T-helper 2 cell treated with Interferon-gamma antibody and Interleukin-4, amounts not matched to agents 5 μg/mL and 100 μg/mL, for 36 hours (primary cell): ENCODE results near the gene COL5A3.

Source experiments
- DNase-seq: peaks from one replicate; pipeline ENCODE4 v3.0.0; 2021; ENCODE audit warnings: low spot score
- H3K27ac Mint-ChIP-seq: one replicate; pipeline ENCODE4 v1.8.0; 2021; ENCODE audit warnings: mild to moderate bottlenecking, mixed read lengths
- H3K27me3 Mint-ChIP-seq: one replicate; pipeline ENCODE4 v1.8.0; 2021; ENCODE audit warnings: low read depth, mixed read lengths
- H3K36me3 Mint-ChIP-seq: one replicate; pipeline ENCODE4 v1.8.0; 2021; ENCODE audit warnings: low read depth, mixed read lengths
- H3K4me1 Mint-ChIP-seq: one replicate; pipeline ENCODE4 v1.8.0; 2021; ENCODE audit warnings: low read depth, mixed read lengths
- H3K4me3 Mint-ChIP-seq: one replicate; pipeline ENCODE4 v1.8.0; 2022; ENCODE audit warnings: mild to moderate bottlenecking, moderate library complexity, mixed read lengths
- H3K9me3 Mint-ChIP-seq: one replicate; pipeline ENCODE4 v1.8.0; 2021; ENCODE audit warnings: mixed read lengths

Gene COL5A3

DNA sequence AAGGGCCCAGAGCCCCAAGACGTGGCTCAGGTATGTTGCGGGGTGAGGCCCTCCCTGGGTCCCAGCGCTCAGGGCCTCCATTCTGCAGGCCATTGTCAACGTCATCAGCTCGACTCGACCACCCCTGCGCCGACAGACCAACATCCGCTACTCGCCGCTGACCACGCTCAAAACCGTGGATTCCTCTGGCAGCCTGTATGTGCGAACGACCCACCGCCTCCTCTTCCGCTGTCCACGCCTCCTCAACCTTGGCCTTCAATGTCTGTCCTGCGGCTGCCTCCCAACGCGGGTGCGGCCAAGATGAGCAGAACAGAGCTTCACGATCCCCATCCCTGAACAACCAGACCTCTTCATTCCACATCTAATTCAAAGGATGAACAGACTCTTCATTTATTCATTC is 11.1 kb upstream of the COL5A3 start:
- H3K4me3 Mint-ChIP-seq, result no peak overlapping the region
- H3K36me3 Mint-ChIP-seq, result no peaks in the 10 kb centered on the region
- H3K27me3 Mint-ChIP-seq, result peaks cover 3% of the 10 kb centered on the region
- H3K27ac Mint-ChIP-seq, result no peak overlapping the region
- H3K4me1 Mint-ChIP-seq, result no peaks in the 10 kb centered on the region
- DNase-seq, result no peak
- no peaks in the 10 kb centered on the region for H3K9me3 Mint-ChIP-seq

- H3K27ac Mint-ChIP-seq, result no peak overlapping the region
- DNase-seq, result no peak
- H3K36me3 Mint-ChIP-seq, result no peaks in the 10 kb centered on the region
- H3K9me3 Mint-ChIP-seq, result no peaks in the 10 kb centered on the region
- H3K4me3 Mint-ChIP-seq, result no peak overlapping the region
- peaks cover 2% of the 10 kb centered on the region for H3K27me3 Mint-ChIP-seq
- no peaks in the 10 kb centered on the region for H3K4me1 Mint-ChIP-seq
Measured at GRCh38 chr19:10020851-10021250, 10.5 kb upstream of the COL5A3 start.

GRCh38 chr19:10019246-10019645 is 8.9 kb upstream of the COL5A3 start:
- Mint-ChIP-seq H3K36me3 (no peaks in the 10 kb centered on the region), H3K4me3 (no peak overlapping the region), H3K4me1 (no peaks in the 10 kb centered on the region), H3K27me3 (peaks cover under 1% of the 10 kb centered on the region), H3K9me3 (no peaks in the 10 kb centered on the region), H3K27ac (no peak overlapping the region)
- no peak for DNase-seq

DNA sequence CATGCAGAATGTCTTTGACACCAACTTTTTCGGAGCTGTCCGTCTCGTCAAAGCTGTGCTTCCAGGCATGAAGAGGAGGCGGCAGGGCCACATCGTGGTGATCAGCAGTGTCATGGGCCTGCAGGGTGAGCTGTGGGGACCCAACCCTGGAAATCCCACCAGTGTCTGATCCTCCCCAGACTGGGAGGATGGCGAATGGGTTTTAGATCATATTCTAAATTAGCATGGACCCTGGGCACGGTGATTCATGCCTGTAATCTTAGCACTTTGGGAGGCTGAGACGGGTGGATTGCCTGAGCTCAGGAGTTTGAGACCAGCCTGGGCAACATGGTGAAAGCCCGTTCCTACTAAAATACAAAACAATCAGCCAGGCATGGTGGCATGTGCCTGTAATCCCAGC is 8.5 kb upstream of the COL5A3 start:
- no peaks in the 10 kb centered on the region for H3K36me3 Mint-ChIP-seq
- no peaks in the 10 kb centered on the region for H3K4me1 Mint-ChIP-seq
- no peak for DNase-seq
- peaks cover 4% of the 10 kb centered on the region for H3K27me3 Mint-ChIP-seq
- no peak overlapping the region for H3K4me3 Mint-ChIP-seq
- no peaks in the 10 kb centered on the region for H3K9me3 Mint-ChIP-seq
- no peak overlapping the region for H3K27ac Mint-ChIP-seq

DNA sequence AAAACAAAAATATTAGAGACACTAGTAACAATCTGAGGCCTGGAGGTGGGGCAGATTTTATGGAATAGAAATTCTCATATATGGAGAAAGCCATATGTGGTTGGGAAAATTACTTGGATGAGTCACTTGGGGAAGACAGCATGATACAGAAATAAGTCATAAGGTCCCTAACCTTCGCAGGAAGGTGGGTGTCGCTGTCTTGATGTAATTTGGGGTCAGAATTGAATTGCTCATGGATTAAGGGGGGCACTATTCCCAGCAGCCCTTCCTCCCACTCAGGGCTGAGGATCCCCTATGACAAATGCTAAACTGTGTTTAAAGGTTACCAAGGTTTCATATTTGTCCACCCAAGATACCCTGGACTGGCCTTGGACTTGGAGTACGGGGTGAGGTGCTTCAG is 8.0 kb upstream of the COL5A3 start:
- H3K4me1 Mint-ChIP-seq, result no peaks in the 10 kb centered on the region
- no peaks in the 10 kb centered on the region for H3K9me3 Mint-ChIP-seq
- no peaks in the 10 kb centered on the region for H3K36me3 Mint-ChIP-seq
- H3K4me3 Mint-ChIP-seq, result no peak overlapping the region
- peaks cover 8% of the 10 kb centered on the region for H3K27me3 Mint-ChIP-seq
- no peak for DNase-seq
- H3K27ac Mint-ChIP-seq, result no peak overlapping the region

GRCh38 chr19:10013834-10014618 is 3.7 kb upstream of the COL5A3 start:
- Mint-ChIP-seq H3K4me1 (peaks cover 3% of the 10 kb centered on the region), H3K27ac (no peak overlapping the region), H3K36me3 (no peaks in the 10 kb centered on the region), H3K9me3 (no peaks in the 10 kb centered on the region), H3K4me3 (no peak overlapping the region), H3K27me3 (peaks cover 29% of the 10 kb centered on the region)
- DNase-seq, result no peak

DNA sequence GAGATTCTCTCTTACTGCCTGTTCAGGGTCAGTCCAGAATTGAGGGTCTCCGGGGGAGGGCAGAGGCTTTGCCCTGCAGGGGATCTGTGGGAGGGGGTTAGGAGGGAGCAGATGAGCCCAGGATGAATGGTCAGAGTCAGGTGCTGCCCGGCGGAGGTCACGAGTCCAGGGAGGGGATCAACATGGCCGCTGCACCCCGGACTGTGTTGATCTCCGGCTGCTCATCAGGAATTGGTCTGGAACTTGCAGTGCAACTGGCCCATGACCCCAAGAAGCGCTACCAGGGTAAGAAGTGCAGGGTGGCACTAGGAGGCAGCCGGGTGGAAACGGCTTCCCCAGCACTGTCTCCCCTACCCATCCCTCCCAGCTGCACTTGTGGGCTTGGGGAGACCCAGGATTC is 3.0 kb upstream of the COL5A3 start, which contains the start of gene RDH8:
Gene RDH8, plus strand, starts transcription at position 168 of the 400 bp plus-strand sequence. Its CDS starts 15 bp downstream, at position 183.
- H3K9me3 Mint-ChIP-seq, result no peaks in the 10 kb centered on the region
- peaks cover 3% of the 10 kb centered on the region for H3K4me1 Mint-ChIP-seq
- no peak within 1 kb of the TSS for H3K27ac Mint-ChIP-seq
- peaks cover 36% of the 10 kb centered on the region for H3K27me3 Mint-ChIP-seq
- no peaks in the 10 kb centered on the region for H3K36me3 Mint-ChIP-seq
- no peak within 1 kb of the TSS for H3K4me3 Mint-ChIP-seq
- no peak for DNase-seq

DNA sequence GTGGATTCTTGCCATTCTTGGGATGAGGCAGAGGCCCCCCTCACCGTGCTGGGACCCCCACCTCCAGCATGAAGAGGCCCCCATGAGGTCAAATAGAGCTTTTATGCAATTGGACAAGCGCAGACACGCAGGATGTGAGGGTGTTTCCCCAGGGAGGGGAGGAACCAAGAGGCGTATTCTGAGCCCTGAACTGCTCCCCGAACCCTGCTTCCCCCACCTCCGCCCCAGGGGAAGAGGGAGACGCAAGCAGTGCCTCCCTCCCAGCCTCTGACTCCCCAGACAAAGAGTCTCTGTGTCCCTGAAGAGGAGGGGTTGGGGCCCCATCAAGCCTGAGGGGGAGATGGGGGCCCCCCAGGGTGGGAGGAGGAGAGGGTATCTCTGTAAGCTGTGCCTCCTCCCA is 1.7 kb upstream of the COL5A3 start:
- Mint-ChIP-seq H3K36me3 (no peaks in the 10 kb centered on the region), H3K27me3 (peaks cover 42% of the 10 kb centered on the region)

GRCh38 chr19:10010939-10011338 is 635 bp upstream of the COL5A3 start:
- H3K27ac Mint-ChIP-seq, result no peak overlapping the region
- peaks cover 46% of the 10 kb centered on the region for H3K27me3 Mint-ChIP-seq
- peaks cover 3% of the 10 kb centered on the region for H3K4me1 Mint-ChIP-seq
- no peaks in the 10 kb centered on the region for H3K36me3 Mint-ChIP-seq
- no peak overlapping the region for H3K4me3 Mint-ChIP-seq
- DNase-seq, result no peak
- H3K9me3 Mint-ChIP-seq, result no peaks in the 10 kb centered on the region

More for the DNA sequence above, 1.7 kb upstream of the COL5A3 start:
- peaks cover 3% of the 10 kb centered on the region for H3K4me1 Mint-ChIP-seq
- no peak overlapping the region for H3K27ac Mint-ChIP-seq
- H3K9me3 Mint-ChIP-seq, result no peaks in the 10 kb centered on the region
- DNase-seq, result no peak
- H3K4me3 Mint-ChIP-seq, result no peak overlapping the region

GRCh38 chr19:10009714-10010224 is 535 bp downstream of the COL5A3 start:
- H3K9me3 Mint-ChIP-seq, result no peaks in the 10 kb centered on the region
- H3K36me3 Mint-ChIP-seq, result no peaks in the 10 kb centered on the region
- no peak overlapping the region for H3K27ac Mint-ChIP-seq
- H3K27me3 Mint-ChIP-seq, result peaks cover 46% of the 10 kb centered on the region
- H3K4me3 Mint-ChIP-seq, result no peak overlapping the region
- DNase-seq, result no peak
- H3K4me1 Mint-ChIP-seq, result peaks cover 3% of the 10 kb centered on the region

DNA sequence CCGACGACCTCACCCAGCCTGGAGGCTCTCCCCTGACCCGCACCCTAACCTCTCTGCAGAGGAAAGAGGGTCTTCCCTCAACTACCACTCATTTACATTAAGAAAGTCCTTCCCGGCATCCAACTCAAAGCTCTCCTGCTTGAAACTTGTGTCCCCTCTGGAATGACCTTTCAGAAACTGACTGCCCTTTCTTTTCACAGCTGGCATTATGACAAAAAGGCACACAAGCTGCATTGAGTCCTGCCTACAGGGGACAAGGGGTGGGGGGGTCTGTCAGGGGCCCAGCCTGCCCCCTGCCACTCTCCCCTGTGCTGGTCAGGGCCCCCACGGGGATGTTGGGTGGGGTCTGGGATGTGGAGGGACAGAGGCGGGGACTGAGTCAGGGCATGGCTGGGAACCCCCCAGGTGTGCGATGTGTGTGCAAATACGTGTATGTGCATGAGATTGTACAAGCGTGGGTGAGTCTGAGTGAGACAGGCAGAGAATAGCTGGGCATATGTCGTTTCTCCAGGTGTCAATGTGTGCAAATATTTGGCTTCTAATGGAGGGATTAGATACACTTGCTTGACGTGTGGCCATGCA is 2.0 kb downstream of the COL5A3 start:
- peaks cover 38% of the 10 kb centered on the region for H3K27me3 Mint-ChIP-seq
- peaks cover 6% of the 10 kb centered on the region for H3K4me1 Mint-ChIP-seq
- H3K9me3 Mint-ChIP-seq, result no peaks in the 10 kb centered on the region
- DNase-seq, result no peak
- no peaks in the 10 kb centered on the region for H3K36me3 Mint-ChIP-seq
- no peak overlapping the region for H3K4me3 Mint-ChIP-seq
- no peak overlapping the region for H3K27ac Mint-ChIP-seq

GRCh38 chr19:10007371-10008183 is 2.7 kb downstream of the COL5A3 start:
- Mint-ChIP-seq H3K9me3 (no peaks in the 10 kb centered on the region), H3K36me3 (no peaks in the 10 kb centered on the region), H3K27ac (no peak overlapping the region), H3K4me1 (peaks cover 6% of the 10 kb centered on the region), H3K4me3 (no peak overlapping the region), H3K27me3 (peaks cover 35% of the 10 kb centered on the region)
- DNase-seq, result no peak

DNA sequence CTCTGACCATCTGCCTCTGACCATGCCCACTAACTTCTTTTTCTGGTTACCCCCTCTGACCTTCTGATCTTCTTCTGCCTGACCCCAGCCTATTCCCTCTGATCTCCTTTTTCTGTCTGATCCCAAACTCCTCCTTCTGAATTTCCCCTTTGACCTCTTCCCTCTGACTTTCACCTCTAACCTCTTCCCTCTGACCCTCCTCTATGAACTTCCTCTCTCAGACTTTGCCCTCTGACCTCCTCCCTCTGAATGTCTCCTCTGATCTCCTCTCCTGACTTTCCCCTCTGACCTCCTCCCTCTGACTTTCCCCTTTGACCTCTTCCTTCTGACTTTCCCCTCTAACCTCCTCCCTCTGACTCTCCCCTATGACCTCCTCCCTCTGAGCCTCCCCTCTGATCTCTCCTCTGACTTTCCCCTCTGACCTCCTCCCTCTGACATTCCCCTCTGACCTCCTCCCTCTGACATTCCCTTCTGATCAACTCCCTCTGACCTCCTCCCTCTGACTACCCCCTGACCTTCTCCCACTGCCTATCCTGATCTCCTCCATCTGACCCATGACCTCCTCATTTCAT is 3.5 kb downstream of the COL5A3 start:
- DNase-seq, result no peak
- Mint-ChIP-seq H3K4me1 (peaks cover 6% of the 10 kb centered on the region), H3K27me3 (peaks cover 32% of the 10 kb centered on the region), H3K9me3 (no peaks in the 10 kb centered on the region), H3K27ac (no peak overlapping the region), H3K36me3 (no peaks in the 10 kb centered on the region), H3K4me3 (no peak overlapping the region)

DNA sequence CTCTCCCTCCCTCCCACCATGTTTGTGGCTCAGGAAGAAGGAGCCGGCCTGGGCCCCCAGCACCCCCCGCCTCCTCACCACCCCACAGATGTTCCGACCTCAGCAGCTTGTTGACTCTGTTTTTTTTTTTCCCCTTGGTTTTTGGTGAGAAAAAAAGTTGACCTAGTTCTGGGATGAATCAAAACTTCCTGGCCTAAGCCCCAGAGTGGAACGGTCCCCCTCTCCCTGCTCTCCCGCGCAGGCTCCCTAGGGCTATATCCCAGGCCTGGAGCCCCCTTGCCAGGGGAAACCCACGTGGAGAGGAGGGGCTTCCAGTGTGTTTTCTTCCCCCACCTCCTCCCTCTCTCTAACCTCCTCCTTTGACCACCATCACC is 4.0 kb downstream of the COL5A3 start:
- Mint-ChIP-seq H3K9me3 (no peaks in the 10 kb centered on the region), H3K36me3 (no peaks in the 10 kb centered on the region), H3K4me3 (no peak overlapping the region), H3K4me1 (peaks cover 6% of the 10 kb centered on the region), H3K27ac (no peak overlapping the region), H3K27me3 (peaks cover 28% of the 10 kb centered on the region)
- no peak for DNase-seq
